ENCODE data around the gene CFAP46. TPM values are rescaled to one million over a fixed set of nuclear protein-coding genes. Genes with fewer than 3 reads are reported as not detected.

The CFAP46 gene
- total and polyA plus RNA-seq, 2 of the 8 experiments (the other 6 are each of a cell fraction or from before 2014, with no cell fraction given), result 2.6 to 4.8 TPM

DNA sequence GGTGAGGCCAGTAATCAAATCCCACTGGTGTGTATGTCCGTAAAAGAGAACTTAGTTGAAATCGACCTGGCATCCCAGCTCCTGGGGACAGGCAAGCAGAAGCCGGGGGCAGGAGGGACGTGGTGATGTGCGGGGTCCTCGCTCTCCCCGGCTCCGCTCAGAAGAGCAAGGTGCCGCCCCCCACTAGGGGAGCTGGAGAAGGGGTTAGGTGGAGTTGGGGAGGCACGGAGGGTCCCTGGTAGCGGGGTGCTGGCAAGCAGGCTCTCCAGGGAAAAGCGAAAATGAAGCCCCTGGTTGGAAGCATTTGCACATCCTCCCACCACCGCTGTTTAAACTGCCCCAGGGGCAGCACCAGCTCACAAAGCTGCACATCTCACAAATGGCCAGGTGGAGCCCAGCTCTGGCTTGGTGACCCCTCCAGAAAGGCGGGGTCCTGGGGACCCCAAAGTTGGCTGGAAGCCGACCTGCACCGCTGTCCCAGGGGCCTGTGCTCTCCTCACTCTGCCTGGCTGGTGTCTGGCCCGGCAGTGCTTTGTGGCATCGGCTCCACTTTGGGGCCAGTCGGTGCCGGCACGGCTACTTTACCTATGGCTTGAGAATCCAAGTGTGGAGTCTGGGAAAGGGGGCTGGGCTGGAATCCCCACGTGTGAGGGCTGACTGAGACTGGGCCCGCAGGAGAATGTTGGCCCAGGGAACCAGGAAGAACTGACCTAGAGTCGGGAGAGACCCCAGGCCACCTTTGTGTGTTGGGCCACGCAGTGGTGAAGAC, 2.9 kb upstream of the CFAP46 start:
- no peak overlapping the region for H2AK5ac ChIP-seq (ENCODE audit: low read depth, low read length)
- no peak overlapping the region for H3K4me3 ChIP-seq (ENCODE audit: extremely low read depth in 1 of 4, insufficient read depth in 2 of 4, low read depth in 3 of 4, low read length in 4 of 4)
- H3K27me3 ChIP-seq (replicated peaks in 1 of 4; ENCODE audit: control insufficient read depth in 3 of 4, extremely low read depth in 1 of 4, insufficient read depth in 3 of 4, low read length in 3 of 4), result peaks cover 0 to 5% (median 0%) of the 10 kb centered on the region in 4 experiments; a peak in 2 of 7 replicates
- H3K4me1 ChIP-seq (replicated peaks in 1 of 4; ENCODE audit: control insufficient read depth in 3 of 4, insufficient read depth in 4 of 4, low read length in 3 of 4), result peaks cover 0 to 7% (median 2%) of the 10 kb centered on the region in 4 experiments; a peak in 4 of 7 replicates
- H2AFZ ChIP-seq (ENCODE audit: low read length), result no peak overlapping the region
- H2BK20ac ChIP-seq (ENCODE audit: low read length), result no peak overlapping the region
- no peak overlapping the region for H3K18ac ChIP-seq (ENCODE audit: extremely low read depth, low read length)
- no peak overlapping the region for H3K56ac ChIP-seq (replicated peaks; ENCODE audit: insufficient read length, low read depth, low read length)
- no peak overlapping the region for H2BK120ac ChIP-seq (replicated peaks; ENCODE audit: low read depth, low read length)
- no peak overlapping the region for H3K14ac ChIP-seq (ENCODE audit: insufficient read length)
- no peak overlapping the region for H4K91ac ChIP-seq (replicated peaks; ENCODE audit: insufficient read length, low read length)
- no peaks in the 10 kb centered on the region for H3K79me2 ChIP-seq (ENCODE audit: control insufficient read depth in 1 of 2, insufficient read depth in 2 of 2, low read length in 2 of 2)
- 89% methylated on average over 24 of the region's 25 CpGs; no CpG with 5 or more reads in 1 of the 2 experiments for WGBS, 2 experiments (ENCODE audit: extremely low coverage in 1 of 2, insufficient coverage in 1 of 2, insufficient read length in 1 of 2, insufficient replicate concordance in 2 of 2, low coverage in 1 of 2, low lambda C conversion rate in 2 of 2, missing lambda C conversion rate in 1 of 2)
- H3K27ac ChIP-seq (ENCODE audit: low read depth, low read length), result no peak overlapping the region
- ChIA-PET POLR2A (ENCODE audit: partially characterized antibody) (no interaction called here), CTCF (ENCODE audit: partially characterized antibody) (interaction anchor here (0.6 to 1.5 kb wide), 3 partner anchors 41 to 107 kb away, joined by 3 to 4 read pairs (median 3); no protein-coding TSS in a partner anchor)
- H3K23me2 ChIP-seq (ENCODE audit: low read depth, low read length), result peaks cover 11% of the 10 kb centered on the region
- no peak for DNase-seq (ENCODE audit: low read depth in 1 of 2, low spot score in 2 of 2)
- H3K79me1 ChIP-seq (ENCODE audit: low read depth, low read length), result no peaks in the 10 kb centered on the region; the same call in 1 of the 2 replicates
- FAIRE-seq, result no peak
- no peak overlapping the region for H2BK15ac ChIP-seq (ENCODE audit: low read length)
- no peaks in the 10 kb centered on the region for H3K36me3 ChIP-seq (ENCODE audit: control insufficient read depth in 2 of 4, insufficient read depth in 4 of 4, low read length in 3 of 4)
- no peak overlapping the region for H4K5ac ChIP-seq (ENCODE audit: insufficient read length, low read depth, low read length)
- no peak overlapping the region for H3K9ac ChIP-seq (replicated peaks in 1 of 4; ENCODE audit: extremely low read depth in 1 of 4, low read depth in 3 of 4, low read length in 3 of 4)
- H2BK5ac ChIP-seq (ENCODE audit: low read depth, low read length), result no peak overlapping the region
- 0 out of 2 replicates have a peak overlapping the region, but pooled peaks have one; percentile 75 for H2BK12ac ChIP-seq (ENCODE audit: low read depth, low read length)
- peak overlapping the region; percentile 60 for H4K8ac ChIP-seq (ENCODE audit: extremely low read depth, insufficient read depth, low read length)
- H3K23ac ChIP-seq (ENCODE audit: insufficient read length), result no peak overlapping the region
- H3K4ac ChIP-seq (replicated peaks; ENCODE audit: insufficient read length, low read depth, low read length), result no peak overlapping the region
- peaks cover 0 to 5% of the 10 kb centered on the region in 2 experiments for H4K20me1 ChIP-seq (replicated peaks in 1 of 2; ENCODE audit: control insufficient read depth in 1 of 2, insufficient read depth in 2 of 2, low read length in 2 of 2)
- H3K9me3 ChIP-seq (ENCODE audit: insufficient read depth in 2 of 2, low read depth in 1 of 2, low read length in 1 of 2), result no peaks in the 10 kb centered on the region
- no peak overlapping the region for H3K4me2 ChIP-seq (ENCODE audit: insufficient read depth in 1 of 2, low read depth in 2 of 2, low read length in 2 of 2)
- TF ChIP-seq GABPA (IDR thresholded peaks at IDR 0.05; ENCODE audit: borderline replicate concordance, insufficient read depth, low read length), result no peak
- no peak for TF ChIP-seq FOSL1 (IDR thresholded peaks at IDR 0.05; ENCODE audit: insufficient read depth, low read depth, low read length)
